Activated CD8-positive, alpha-beta memory T cell treated with anti-CD3 and anti-CD28 coated beads, Interleukin-2, amount 10 ng/mL, durations not matched to agents 7 days and 5 days (primary cell): ENCODE data around the gene NFIX. TPM values are rescaled to one million over a fixed set of nuclear protein-coding genes. Genes with fewer than 3 reads are reported as not detected.

ENCODE experiments used
- ATAC-seq: fragments of 150-1000 bp; cut with Tn5 transposase; one replicate; pipeline ENCODE4 v1.10.0; 2021; ENCODE audit warnings: moderate library complexity
- CTCF ChIA-PET: fragments of 350-600 bp; sonication (Branson Sonifier 250); formaldehyde crosslinking; loops from one replicate; lab custom pipeline; 2021; ENCODE audit warnings: antibody characterized with exemption; lab: Charles Lee
- DNase-seq: peaks from one replicate; pipeline ENCODE4 v3.0.0-alpha.2; 2020
- H3K27ac Mint-ChIP-seq: one replicate; pipeline ENCODE4 v1.8.0; 2021; ENCODE audit warnings: mild to moderate bottlenecking, mixed read lengths
- H3K27me3 Mint-ChIP-seq: one replicate; pipeline ENCODE4 v1.8.0; 2021; ENCODE audit warnings: mixed read lengths
- H3K36me3 Mint-ChIP-seq: one replicate; pipeline ENCODE4 v1.8.0; 2021; ENCODE audit warnings: mild to moderate bottlenecking, mixed read lengths
- H3K4me1 Mint-ChIP-seq: one replicate; pipeline ENCODE4 v1.8.0; 2021; ENCODE audit warnings: mixed read lengths
- H3K4me3 Mint-ChIP-seq: one replicate; pipeline ENCODE4 v1.8.0; 2021; ENCODE audit warnings: mild to moderate bottlenecking, moderate library complexity, mixed read lengths
- H3K9me3 Mint-ChIP-seq: one replicate; pipeline ENCODE4 v1.8.0; 2022; ENCODE audit warnings: low read depth, mixed read lengths
- total RNA-seq, 2 experiments: library from RNA; stranded (reverse); gene quantifications; one replicate each; pipeline ENCODE4 v1.2.3, GENCODE V29; 2021

Gene NFIX
- total RNA-seq, 2 experiments from 2014 or later: 0.21 to 0.32 TPM

- DNase-seq (no peak), ATAC-seq (no peak)
- Mint-ChIP-seq H3K4me1 (peaks cover 16% of the 10 kb centered on the region), H3K27ac (no peak overlapping the region), H3K27me3 (peaks cover 8% of the 10 kb centered on the region), H3K9me3 (no peaks in the 10 kb centered on the region), H3K36me3 (no peaks in the 10 kb centered on the region), H3K4me3 (no peak overlapping the region)
- CTCF ChIA-PET: interaction anchor here (0.8 to 2.5 kb wide), 13 partner anchors 9 to 69 kb away, joined by 3 to 20 read pairs (median 5); no protein-coding TSS in a partner anchor
Measured at GRCh38 chr19:13034636-13035035, 39.4 kb downstream of the NFIX start.

DNA sequence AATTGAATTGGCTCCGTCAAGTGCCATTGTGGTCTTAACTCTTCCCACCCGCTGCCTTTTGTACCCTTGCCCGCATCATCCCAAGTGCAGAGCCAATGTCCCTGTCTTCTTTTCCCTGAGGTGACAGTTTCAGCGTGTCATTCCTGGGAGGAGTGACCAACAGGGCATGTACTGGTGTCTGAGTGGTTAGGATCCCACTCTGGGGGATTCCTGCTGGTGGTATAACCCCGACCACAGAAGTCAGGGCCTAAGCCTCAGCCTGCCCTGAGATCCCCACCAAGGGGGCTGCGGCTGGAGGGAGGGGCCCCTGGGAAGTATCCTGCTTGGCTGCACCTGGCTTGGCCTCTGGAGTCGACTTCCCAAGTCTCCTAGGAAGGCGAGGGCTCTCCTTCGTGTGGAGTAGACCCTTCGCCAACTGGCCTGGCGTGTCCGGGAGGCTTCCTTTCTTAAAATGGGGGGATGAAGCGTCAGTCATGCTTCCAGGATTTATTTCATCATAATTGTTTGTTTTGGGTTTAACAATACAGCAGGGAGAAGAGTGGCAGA, 40.6 kb downstream of the NFIX start:
- no peaks in the 10 kb centered on the region for H3K9me3 Mint-ChIP-seq
- CTCF ChIA-PET: interaction anchor here (0.6 kb wide), 1 partner anchor 99 kb away, joined by 3 read pairs; no protein-coding TSS in a partner anchor
- peaks cover 11% of the 10 kb centered on the region for H3K27me3 Mint-ChIP-seq
- DNase-seq: no peak
- no peaks in the 10 kb centered on the region for H3K36me3 Mint-ChIP-seq
- H3K4me1 Mint-ChIP-seq: peaks cover 16% of the 10 kb centered on the region
- no peak for ATAC-seq
- no peak overlapping the region for H3K27ac Mint-ChIP-seq
- no peak overlapping the region for H3K4me3 Mint-ChIP-seq

GRCh38 chr19:13036366-13036976, 41.2 kb downstream of the NFIX start:
- no peaks in the 10 kb centered on the region for H3K36me3 Mint-ChIP-seq
- ATAC-seq (no peak), DNase-seq (no peak)
- H3K4me3 Mint-ChIP-seq: no peak overlapping the region
- CTCF ChIA-PET: interaction anchor here (0.6 to 2.2 kb wide), 2 partner anchors 25 to 99 kb away, joined by 3 to 7 read pairs; no protein-coding TSS in a partner anchor
- H3K9me3 Mint-ChIP-seq: no peaks in the 10 kb centered on the region
- H3K4me1 Mint-ChIP-seq: peaks cover 16% of the 10 kb centered on the region
- H3K27me3 Mint-ChIP-seq: peaks cover 11% of the 10 kb centered on the region
- no peak overlapping the region for H3K27ac Mint-ChIP-seq

DNA sequence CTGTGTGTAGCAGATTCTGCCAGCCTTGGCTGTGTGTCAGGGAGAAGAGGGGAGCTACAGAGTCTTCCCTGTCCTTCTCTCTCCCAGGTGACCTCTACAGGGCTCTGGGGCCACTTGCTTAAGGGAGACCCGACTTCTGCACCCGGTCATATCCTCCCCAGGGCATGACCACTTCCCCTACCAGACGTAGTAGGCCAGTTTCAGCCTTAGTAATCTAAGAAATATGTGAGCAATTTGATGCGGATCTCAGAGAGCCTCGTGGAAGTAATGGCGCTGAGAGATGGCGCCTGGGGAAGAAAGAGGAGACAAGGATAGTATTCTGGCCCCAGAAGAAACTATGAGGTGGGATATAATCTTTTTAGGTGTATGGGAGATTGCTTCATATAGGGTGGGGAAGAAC, 41.9 kb downstream of the NFIX start:
- Mint-ChIP-seq H3K4me1 (peaks cover 16% of the 10 kb centered on the region), H3K4me3 (no peak overlapping the region), H3K27me3 (peaks cover 11% of the 10 kb centered on the region), H3K36me3 (no peaks in the 10 kb centered on the region), H3K27ac (no peak overlapping the region), H3K9me3 (no peaks in the 10 kb centered on the region)
- CTCF ChIA-PET: interaction anchor here (2.2 kb wide), 1 partner anchor 24 kb away, joined by 7 read pairs; no protein-coding TSS in a partner anchor
- ATAC-seq: peak; percentile 57
- peak; percentile 45 for DNase-seq

- Mint-ChIP-seq H3K27me3 (peaks cover 11% of the 10 kb centered on the region), H3K4me3 (no peak overlapping the region), H3K4me1 (peaks cover 16% of the 10 kb centered on the region), H3K27ac (no peak overlapping the region), H3K36me3 (no peaks in the 10 kb centered on the region), H3K9me3 (no peaks in the 10 kb centered on the region)
- no peak for ATAC-seq
- no peak for DNase-seq
- CTCF ChIA-PET: interaction anchor here (2.2 kb wide), 1 partner anchor 23 kb away, joined by 7 read pairs; no protein-coding TSS in a partner anchor
Measured at GRCh38 chr19:13037731-13038130, 42.5 kb downstream of the NFIX start.

DNA sequence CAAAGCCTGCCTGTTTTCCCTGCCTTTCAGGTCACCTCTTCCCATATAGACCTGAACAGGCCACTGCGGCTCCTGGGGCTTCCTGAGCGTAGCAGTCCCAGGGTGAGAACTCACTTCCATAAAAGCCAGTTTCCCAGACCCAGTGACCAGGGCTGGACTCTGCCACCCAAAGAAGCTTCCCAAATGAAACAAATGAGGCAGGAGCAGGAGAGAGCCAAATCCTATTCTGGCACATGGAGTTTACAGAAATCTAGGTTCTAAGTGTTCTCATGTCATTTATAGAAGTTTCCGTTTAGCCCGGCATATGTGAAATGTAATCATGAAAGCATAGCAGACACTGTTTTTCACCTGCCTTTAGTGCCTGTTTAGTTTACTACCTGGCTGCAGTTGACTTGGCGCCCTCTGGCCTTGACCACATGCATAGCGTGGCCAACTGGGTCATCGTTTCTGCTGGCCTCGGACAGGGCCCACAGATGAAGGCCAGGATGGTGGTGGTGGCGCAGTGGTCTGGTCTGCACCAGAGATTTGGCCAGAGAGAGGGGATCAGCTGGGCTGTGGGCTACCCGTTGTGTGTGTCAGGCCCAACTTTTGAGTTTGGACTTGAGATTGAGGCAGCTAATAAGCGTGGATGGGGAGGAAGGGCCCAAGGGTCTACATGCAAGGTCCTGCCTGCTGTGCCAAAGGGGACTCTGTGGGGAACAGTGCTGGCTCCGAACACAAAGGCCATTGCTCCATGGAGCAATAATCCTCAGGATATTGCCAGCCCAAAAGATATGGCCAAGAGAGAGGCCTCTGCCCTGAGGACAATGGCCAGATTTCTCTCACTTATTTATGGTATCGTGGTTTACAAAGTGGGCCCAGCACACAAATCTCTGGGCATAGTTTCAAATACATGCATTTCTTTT, 43.3 kb downstream of the NFIX start:
- no peaks in the 10 kb centered on the region for H3K36me3 Mint-ChIP-seq
- no peak overlapping the region for H3K4me3 Mint-ChIP-seq
- H3K4me1 Mint-ChIP-seq: peaks cover 23% of the 10 kb centered on the region
- ATAC-seq (no peak), DNase-seq (no peak)
- H3K27me3 Mint-ChIP-seq: peaks cover 11% of the 10 kb centered on the region
- no peak overlapping the region for H3K27ac Mint-ChIP-seq
- no peaks in the 10 kb centered on the region for H3K9me3 Mint-ChIP-seq
- CTCF ChIA-PET: interaction anchor here (2.2 kb wide), 1 partner anchor 23 kb away, joined by 7 read pairs; no protein-coding TSS in a partner anchor

- Mint-ChIP-seq H3K27me3 (peaks cover 9% of the 10 kb centered on the region), H3K4me3 (no peak overlapping the region), H3K36me3 (no peaks in the 10 kb centered on the region), H3K9me3 (no peaks in the 10 kb centered on the region), H3K27ac (no peak overlapping the region), H3K4me1 (peaks cover 25% of the 10 kb centered on the region)
- no peak for ATAC-seq
- no peak for DNase-seq
- CTCF ChIA-PET: interaction anchor here (0.9 to 2.1 kb wide), 3 partner anchors 22 to 74 kb away, joined by 3 to 6 read pairs (median 6); no protein-coding TSS in a partner anchor
Measured at GRCh38 chr19:13039211-13039789, 44.0 kb downstream of the NFIX start.

- H3K4me1 Mint-ChIP-seq: peaks cover 36% of the 10 kb centered on the region
- CTCF ChIA-PET: interaction anchor here (1.4 to 2.1 kb wide), 2 partner anchors 21 to 75 kb away, joined by 6 read pairs; no protein-coding TSS in a partner anchor
- peaks cover 7% of the 10 kb centered on the region for H3K27me3 Mint-ChIP-seq
Measured at GRCh38 chr19:13040232-13040947, 45.1 kb downstream of the NFIX start.

DNA sequence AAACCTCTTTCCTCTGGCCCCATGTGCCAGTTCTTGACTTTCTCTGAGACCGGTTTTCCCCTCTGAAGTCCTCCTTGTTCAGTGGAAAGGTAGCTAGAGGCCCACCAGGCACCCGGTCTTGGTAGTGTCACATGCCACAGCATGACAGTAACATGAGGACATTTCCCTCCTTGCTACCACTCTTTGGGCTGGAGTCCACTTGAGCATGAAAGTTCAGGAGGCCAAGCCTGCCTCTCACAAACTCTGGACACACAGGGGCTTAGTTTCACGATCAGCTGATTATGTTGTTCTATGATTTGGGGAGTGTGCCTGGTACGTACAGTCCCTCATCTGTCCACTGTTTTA, 45.6 kb downstream of the NFIX start:
- H3K27me3 Mint-ChIP-seq: peaks cover 7% of the 10 kb centered on the region
- CTCF ChIA-PET: interaction anchor here (2.1 kb wide), 1 partner anchor 76 kb away, joined by 6 read pairs; no protein-coding TSS in a partner anchor

More at GRCh38 chr19:13040232-13040947, 45.1 kb downstream of the NFIX start:
- Mint-ChIP-seq H3K4me3 (no peak overlapping the region), H3K27ac (no peak overlapping the region), H3K36me3 (no peaks in the 10 kb centered on the region), H3K9me3 (no peaks in the 10 kb centered on the region)
- DNase-seq: no peak
- no peak for ATAC-seq

GRCh38 chr19:13042443-13043130, 47.3 kb downstream of the NFIX start:
- Mint-ChIP-seq H3K36me3 (no peaks in the 10 kb centered on the region), H3K27ac (no peak overlapping the region), H3K4me1 (peaks cover 27% of the 10 kb centered on the region), H3K4me3 (no peak overlapping the region), H3K9me3 (no peaks in the 10 kb centered on the region), H3K27me3 (peaks cover 13% of the 10 kb centered on the region)
- no peak for DNase-seq
- ATAC-seq: no peak
- CTCF ChIA-PET: interaction anchor here (1.4 to 6.6 kb wide), 4 partner anchors 9 to 65 kb away, joined by 5 to 40 read pairs (median 12); no protein-coding TSS in a partner anchor

More for the DNA sequence above, 45.6 kb downstream of the NFIX start:
- ATAC-seq (no peak), DNase-seq (no peak)
- Mint-ChIP-seq H3K27ac (no peak overlapping the region), H3K4me1 (peaks cover 36% of the 10 kb centered on the region), H3K4me3 (no peak overlapping the region), H3K36me3 (no peaks in the 10 kb centered on the region), H3K9me3 (no peaks in the 10 kb centered on the region)

DNA sequence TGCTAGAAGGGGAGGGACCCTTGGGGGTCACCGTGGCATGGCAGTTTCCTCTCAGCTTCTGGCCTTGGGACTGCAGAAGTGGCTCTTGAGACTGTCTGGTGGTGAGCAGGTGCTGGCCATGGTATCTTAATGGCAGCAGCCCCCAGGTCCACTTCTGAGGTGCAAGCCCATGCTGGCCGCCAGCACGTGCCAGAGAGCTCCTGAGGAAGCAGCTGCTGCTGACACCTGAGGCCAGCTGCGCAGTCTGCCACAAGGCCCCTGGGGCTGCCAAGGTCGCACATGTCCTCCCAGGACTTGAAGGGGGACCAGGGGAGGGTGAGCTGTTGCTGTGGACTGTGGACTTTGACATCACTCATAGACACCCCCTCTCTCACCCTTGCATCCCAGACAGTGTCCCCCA, 48.0 kb downstream of the NFIX start:
- H3K4me1 Mint-ChIP-seq: peaks cover 24% of the 10 kb centered on the region
- ATAC-seq (no peak), DNase-seq (no peak)
- no peaks in the 10 kb centered on the region for H3K9me3 Mint-ChIP-seq
- CTCF ChIA-PET: interaction anchor here (1.4 to 6.6 kb wide), 5 partner anchors 10 to 66 kb away, joined by 4 to 40 read pairs (median 9); no protein-coding TSS in a partner anchor
- peaks cover 11% of the 10 kb centered on the region for H3K27me3 Mint-ChIP-seq
- no peak overlapping the region for H3K27ac Mint-ChIP-seq
- no peak overlapping the region for H3K4me3 Mint-ChIP-seq
- no peaks in the 10 kb centered on the region for H3K36me3 Mint-ChIP-seq
